Right lobe of liver (tissue), 6 donors: ENCODE data around the gene ACTN1. TPM values are rescaled to one million over a fixed set of nuclear protein-coding genes. Genes with fewer than 3 reads are reported as not detected.

Source experiments
- ATAC-seq, 4 donors: fragments of 200-7000 bp; cut with Tn5 transposase; one replicate each; pipeline ENCODE4 v1.9.1; 2020; ENCODE audit warnings: mild to moderate bottlenecking in 4 of 4, moderate library complexity in 4 of 4
- DNase-seq, 3 donors: peaks; one replicate each; pipeline ENCODE4 v3.0.0-alpha.2; 2020
- H3K27ac ChIP-seq, 3 donors: fragments of 200-600 bp; one replicate each; pipeline ENCODE4 v1.8.0; 2022
- H3K27me3 ChIP-seq, 2 donors: fragments of 200-600 bp; one replicate each; pipeline ENCODE4 v1.8.0; 2022
- H3K36me3 ChIP-seq, 4 donors: fragments of 200-600 bp; sonication (generic) in 1 of 4; one replicate each; pipeline versions ENCODE4 v1.5.1 to v1.8.0; 2017 to 2022; ENCODE audit warnings: control low read depth in 1 of 4
- H3K4me1 ChIP-seq, 4 donors: fragments of 200-600 bp; sonication (generic) in 1 of 4; one replicate each; pipeline versions ENCODE4 v1.5.1 to v1.8.0; 2017 to 2022; ENCODE audit warnings: control low read depth in 1 of 4
- H3K4me3 ChIP-seq, 3 donors: fragments of 200-600 bp; one replicate each; pipeline ENCODE4 v1.8.0; 2022
- H3K9me3 ChIP-seq, 4 donors: fragments of 200-600 bp; sonication (generic) in 1 of 4; one replicate each; pipeline versions ENCODE4 v1.5.1 to v1.8.0; 2017 to 2022; ENCODE audit warnings: control low read depth in 1 of 4
- CTCF ChIP-seq, 4 donors: fragments of 200-600 bp in 3 of 4; fragments of 450-650 bp in 1 of 4; IDR thresholded peaks; one replicate each; pipeline versions ENCODE4 v1.5.1 to v1.8.0; 2016 to 2022; ENCODE audit warnings: antibody characterized with exemption in 4 of 4, mild to moderate bottlenecking in 2 of 4
- POLR2A ChIP-seq: fragments of 450-650 bp; IDR thresholded peaks from one replicate; pipeline ENCODE4 v1.6.1; 2017; ENCODE audit warnings: antibody characterized with exemption, mild to moderate bottlenecking
- WGBS: methylation state at CpG from one replicate; pipeline ENCODE4 v1.1.6; 2018; ENCODE audit warnings: low coverage, low lambda C conversion rate; ENCODE audit not compliant: insufficient coverage; ENCODE audit errors: missing lambda C conversion rate; 5-methylcytosine and 5-hydroxymethylcytosine counted together
- intact Hi-C, 2 donors: fragments of 100-400 bp; cut with DNase I; formaldehyde crosslinking; loops; one replicate each; pipeline versions ENCODE4 v1.11.2 to v1.14.1; 2022
- total RNA-seq, 6 experiments: library from RNA; depleted of rRNA in 2 of 6; stranded (reverse); fragments of >200 nt in 2 of 6; fragmentation: NEBNext Ultra II Directional in 3 of 6; extraction: Animal tissue kit (Norgen Biotek cat#: 25700) in 3 of 6; gene quantifications; one replicate each; pipeline versions ENCODE4 v1.1.0 to v1.2.4, GENCODE V29; 2016 to 2023
- donor health status: DM: no; HTN: yes; CAD: no.
- donor health status: DM: no; HTN: no; CAD: no.
- donor health status: DM: no; HTN: no; CAD: no.
- donor health status: DM: no; HTN: yes; CAD: no.
- donor health status: DM: no; HTN: yes; CAD: no.

ACTN1 gene
- total RNA-seq, 6 experiments from 2014 or later, result 53.1 to 145 (median 100) TPM

GRCh38 chr14:68979722-68980451 lies 785 bp upstream of the ACTN1 start:
- WGBS, result 11% methylated on average over 26 of the region's 44 CpGs
- H3K4me1 ChIP-seq, result peaks cover 0 to 39% (median 20%) of the 10 kb centered on the region in 4 donors
- peak overlapping the region; percentile 79 to 99 (median 97) for H3K27ac ChIP-seq
- peak; percentile 8 to 28 (median 12) for ATAC-seq
- H3K4me3 ChIP-seq, result peak overlapping the region; percentile 84 to 98 (median 93)
- peak; percentile 63 to 74 (median 63) for DNase-seq
- H3K9me3 ChIP-seq, result no peaks in the 10 kb centered on the region
- intact Hi-C loops, result no loop called here
- TF ChIP-seq CTCF (IDR thresholded peaks at IDR 0.05), result no peak
- TF ChIP-seq POLR2A, result no peak
- H3K36me3 ChIP-seq, result no peaks in the 10 kb centered on the region
- no peaks in the 10 kb centered on the region for H3K27me3 ChIP-seq

- Histone ChIP-seq H3K4me3 (peak overlapping the region; percentile 84 to 98 (median 93)), H3K4me1 (peaks cover 0 to 50% (median 21%) of the 10 kb centered on the region in 4 donors), H3K27me3 (no peaks in the 10 kb centered on the region), H3K27ac (peak overlapping the region; percentile 97 to 99 (median 97)), H3K36me3 (no peaks in the 10 kb centered on the region), H3K9me3 (no peaks in the 10 kb centered on the region)
- intact Hi-C loops, result no loop called here
- DNase-seq (peak; percentile 73 to 76 (median 75)), ATAC-seq (peak; percentile 20 to 51 (median 32))
- 0% methylated on average over 16 of the region's 72 CpGs for WGBS
- TF ChIP-seq CTCF (IDR thresholded peaks at IDR 0.05), result no peak
- no peak for TF ChIP-seq POLR2A
These were observed 760 bp downstream of the ACTN1 start for GRCh38 chr14:68978172-68978911.

DNA sequence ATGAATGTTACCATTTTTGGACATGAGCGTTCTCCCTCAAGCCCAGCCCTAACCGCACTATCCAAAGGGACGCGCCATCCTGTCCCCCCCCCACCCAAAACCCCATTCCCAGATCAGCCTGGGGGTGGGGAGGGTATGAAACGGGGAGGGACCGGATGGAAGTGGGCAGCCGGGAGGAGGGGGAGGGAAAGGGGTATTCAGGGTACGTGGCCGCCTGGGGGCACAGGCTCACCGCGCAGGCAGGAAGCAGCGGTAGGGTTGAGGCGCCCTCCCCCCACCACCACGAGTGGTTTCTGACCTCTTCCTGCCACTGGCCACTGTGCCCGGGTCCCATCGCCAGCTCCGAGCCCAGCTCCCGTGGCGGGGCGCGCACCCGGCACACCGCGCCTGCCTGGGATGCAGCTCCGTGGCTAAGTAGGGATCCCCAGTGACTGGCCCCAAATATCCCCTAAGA lies 1.4 kb downstream of the ACTN1 start:
- peaks cover 0 to 47% (median 18%) of the 10 kb centered on the region in 4 donors for H3K4me1 ChIP-seq
- intact Hi-C loops, result no loop called here
- 1% methylated on average over 14 of the region's 25 CpGs for WGBS
- no peaks in the 10 kb centered on the region for H3K36me3 ChIP-seq
- no peaks in the 10 kb centered on the region for H3K9me3 ChIP-seq
- peak overlapping the region; percentile 97 to 99 (median 97) for H3K27ac ChIP-seq
- no peak for TF ChIP-seq CTCF (IDR thresholded peaks at IDR 0.05)
- TF ChIP-seq POLR2A, result peak; percentile 69
- ATAC-seq (peak; percentile 16 to 38 (median 21)), DNase-seq (peak; percentile 75 to 84 (median 81))
- H3K27me3 ChIP-seq, result no peaks in the 10 kb centered on the region
- H3K4me3 ChIP-seq, result peak overlapping the region; percentile 84 to 98 (median 93)

- intact Hi-C loops, result no loop called here
- peak overlapping the region; percentile 97 to 99 (median 97) for H3K27ac ChIP-seq
- WGBS, result 0% methylated on average over 7 of the region's 8 CpGs
- DNase-seq (no peak), ATAC-seq (peak in 1 of 4 donors; percentile 1)
- no peaks in the 10 kb centered on the region for H3K9me3 ChIP-seq
- no peak for TF ChIP-seq POLR2A
- TF ChIP-seq CTCF (IDR thresholded peaks at IDR 0.05), result no peak
- H3K4me3 ChIP-seq, result peak overlapping the region; percentile 84 to 98 (median 93)
- H3K27me3 ChIP-seq, result no peaks in the 10 kb centered on the region
- peaks cover 0 to 3% (median 0%) of the 10 kb centered on the region in 4 donors for H3K36me3 ChIP-seq
- peaks cover 0 to 47% (median 16%) of the 10 kb centered on the region in 4 donors for H3K4me1 ChIP-seq
These were observed 1.9 kb downstream of the ACTN1 start for GRCh38 chr14:68977180-68977717.
